ENCODE measurements around the gene CPAMD8. TPM values are rescaled to one million over a fixed set of nuclear protein-coding genes. Genes with fewer than 3 reads are reported as not detected.

Gene CPAMD8
- total and polyA plus RNA-seq, 7 donors, result 0.60 to 14.4 (median 2.4) TPM

DNA sequence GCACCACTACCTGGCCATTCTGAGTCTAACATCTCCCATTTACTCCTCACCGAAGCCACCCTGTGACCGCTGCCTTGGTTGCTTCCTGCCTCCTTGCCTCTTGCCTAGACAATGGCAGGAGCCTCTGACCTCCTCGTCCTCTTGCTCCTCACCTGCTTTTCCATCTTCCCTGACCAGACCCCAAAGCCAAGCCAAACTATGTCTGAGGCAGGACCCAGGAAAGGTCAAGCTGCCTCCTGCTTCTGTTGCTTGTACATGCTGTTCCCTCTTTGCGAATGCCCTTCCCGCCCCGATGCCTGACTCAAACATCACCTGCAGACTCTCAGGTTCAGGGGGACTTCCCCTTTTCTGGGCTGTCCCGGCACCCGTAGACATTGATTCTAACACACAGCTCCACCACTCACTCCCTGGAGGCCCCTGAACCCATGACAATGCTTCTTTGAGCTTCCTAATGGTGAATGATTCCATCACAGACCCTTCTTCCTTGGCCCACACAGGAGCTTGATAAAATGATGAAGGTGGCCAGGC, 77.0 kb downstream of the CPAMD8 start:
- Histone ChIP-seq H3K27me3 (no peaks in the 10 kb centered on the region), H3K4me1 (no peaks in the 10 kb centered on the region), H3K4me3 (no peak overlapping the region), H3K27ac (no peak overlapping the region), H3K36me3 (no peaks in the 10 kb centered on the region), H3K9me3 (no peaks in the 10 kb centered on the region)
- TF ChIP-seq CTCF (IDR thresholded peaks at IDR 0.05), result no peak
- no peak for TF ChIP-seq POLR2AphosphoS5 (IDR thresholded peaks at IDR 0.05)
- TF ChIP-seq POLR2A (IDR thresholded peaks at IDR 0.05), result no peak
- no peak for TF ChIP-seq EP300 (IDR thresholded peaks at IDR 0.05)
- no peak for DNase-seq
- 83 to 87% methylated on average over 8 of the region's 8 CpGs for WGBS, 2 donors
- intact Hi-C loops (cut with DNase I), result no loop called here

- intact Hi-C loops (cut with DNase I), result no loop called here
- no peak for TF ChIP-seq CTCF (IDR thresholded peaks at IDR 0.05)
- TF ChIP-seq POLR2AphosphoS5 (IDR thresholded peaks at IDR 0.05), result no peak
- no peak for TF ChIP-seq POLR2A (IDR thresholded peaks at IDR 0.05)
- no peak for TF ChIP-seq EP300 (IDR thresholded peaks at IDR 0.05)
- Histone ChIP-seq H3K27me3 (no peaks in the 10 kb centered on the region), H3K9me3 (no peaks in the 10 kb centered on the region), H3K36me3 (no peaks in the 10 kb centered on the region), H3K4me3 (no peak overlapping the region), H3K4me1 (no peaks in the 10 kb centered on the region), H3K27ac (no peak overlapping the region)
- WGBS, 2 donors, result 92 to 93% methylated on average over 16 of the region's 16 CpGs
- no peak for DNase-seq
Observed at GRCh38 chr19:16946951-16947940, 79.4 kb downstream of the CPAMD8 start.

DNA sequence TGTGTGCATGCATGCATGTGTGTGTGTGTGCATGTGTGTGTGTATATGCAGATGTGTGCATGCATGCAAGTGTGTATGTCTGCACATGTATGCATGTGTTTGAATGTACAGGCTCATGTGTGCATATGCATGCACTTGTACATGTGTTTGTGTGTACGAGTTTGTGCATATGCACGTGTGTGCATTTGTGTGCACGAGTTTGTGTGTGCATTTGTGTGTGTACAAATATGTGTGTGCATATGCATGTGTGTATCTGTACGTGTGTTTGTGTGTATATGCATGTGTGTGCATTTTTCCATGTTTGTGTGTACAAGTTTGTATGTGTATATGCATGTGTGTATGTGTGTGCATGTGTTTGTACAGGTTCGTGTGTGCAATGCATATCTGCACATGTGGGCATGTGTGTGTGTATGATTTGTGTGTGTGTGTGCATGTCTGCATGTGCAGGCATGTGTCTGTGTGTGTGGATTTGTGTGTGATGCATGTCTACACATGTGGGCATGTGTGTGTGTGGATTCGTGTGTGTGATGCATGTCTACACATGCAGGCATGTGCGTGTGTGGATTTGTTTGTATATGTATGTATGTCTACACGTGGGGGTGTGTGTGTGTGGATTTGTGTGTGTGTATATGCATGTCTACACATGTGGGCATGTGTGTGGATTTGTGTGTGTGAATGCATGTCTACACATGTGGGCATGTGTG, 80.7 kb downstream of the CPAMD8 start:
- H3K27me3 ChIP-seq, result no peaks in the 10 kb centered on the region
- no peaks in the 10 kb centered on the region for H3K9me3 ChIP-seq
- intact Hi-C loops (cut with DNase I), result no loop called here
- no peak for DNase-seq
- WGBS, 2 donors, result 78 to 85% methylated on average over 8 of the region's 8 CpGs
- H3K4me1 ChIP-seq, result no peaks in the 10 kb centered on the region
- no peaks in the 10 kb centered on the region for H3K36me3 ChIP-seq
- no peak overlapping the region for H3K27ac ChIP-seq
- no peak for TF ChIP-seq CTCF (IDR thresholded peaks at IDR 0.05)
- no peak for TF ChIP-seq EP300 (IDR thresholded peaks at IDR 0.05)
- TF ChIP-seq POLR2AphosphoS5 (IDR thresholded peaks at IDR 0.05), result no peak
- TF ChIP-seq POLR2A (IDR thresholded peaks at IDR 0.05), result no peak
- H3K4me3 ChIP-seq, result no peak overlapping the region

DNA sequence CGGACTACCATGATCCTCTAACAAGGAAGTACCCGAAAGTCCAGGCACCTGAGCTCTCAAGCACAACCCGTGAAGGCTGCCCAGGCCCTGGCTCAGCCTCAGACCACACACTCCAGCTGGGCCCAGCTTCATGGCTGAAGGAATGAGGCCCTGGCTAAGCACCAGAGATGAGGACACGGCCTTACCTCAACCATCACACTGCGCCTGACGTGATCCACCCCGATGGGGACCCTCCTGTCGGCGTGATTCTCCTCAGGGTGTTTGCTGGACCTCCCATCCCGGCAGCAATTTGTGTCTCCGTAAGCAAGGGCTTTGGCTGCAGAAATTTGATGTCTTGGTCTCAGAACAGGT, 81.3 kb downstream of the CPAMD8 start:
- H3K27me3 ChIP-seq, result no peaks in the 10 kb centered on the region
- H3K4me3 ChIP-seq, result no peak overlapping the region
- H3K9me3 ChIP-seq, result no peaks in the 10 kb centered on the region
- H3K4me1 ChIP-seq, result no peaks in the 10 kb centered on the region
- no peaks in the 10 kb centered on the region for H3K36me3 ChIP-seq
- TF ChIP-seq POLR2A (IDR thresholded peaks at IDR 0.05) (no peak), EP300 (IDR thresholded peaks at IDR 0.05) (no peak), CTCF (IDR thresholded peaks at IDR 0.05) (no peak), POLR2AphosphoS5 (IDR thresholded peaks at IDR 0.05) (no peak)
- H3K27ac ChIP-seq, result no peak overlapping the region
- no peak for DNase-seq
- WGBS, 2 donors, result 90 to 91% methylated on average over 11 of the region's 11 CpGs
- intact Hi-C loops (cut with DNase I), result no loop called here
